Measurements from ENCODE around the gene LNP1. TPM values are rescaled to one million over a fixed set of nuclear protein-coding genes. Genes with fewer than 3 reads are reported as not detected.

Gene LNP1
- total RNA-seq, 1 experiment from 2014 or later = 3.3 TPM

GRCh38 chr3:100457811-100458210, 56.5 kb downstream of the LNP1 start:
- Histone ChIP-seq H3K27me3 (replicated peaks; ENCODE audit: control insufficient read depth, insufficient read depth, low read length) (no peaks in the 10 kb centered on the region), H3K36me3 (ENCODE audit: control insufficient read depth, insufficient read depth, low read length) (no peaks in the 10 kb centered on the region), H3K9me3 (no peaks in the 10 kb centered on the region), H3K4me3 (ENCODE audit: low read depth, low read length) (no peak overlapping the region), H3K4me1 (no peaks in the 10 kb centered on the region)
- Mint-ChIP-seq H3K27me3 (ENCODE audit: insufficient read depth, unreplicated experiment) (no peaks in the 10 kb centered on the region), H3K9me3 (ENCODE audit: unreplicated experiment) (no peaks in the 10 kb centered on the region), H3K36me3 (ENCODE audit: insufficient read depth, unreplicated experiment) (no peaks in the 10 kb centered on the region), H3K27ac (ENCODE audit: unreplicated experiment) (no peak overlapping the region), H3K4me3 (ENCODE audit: unreplicated experiment) (no peak overlapping the region), H3K4me1 (ENCODE audit: low read depth, unreplicated experiment) (no peaks in the 10 kb centered on the region)
- ChIA-PET POLR2A (no interaction called here), CTCF (no interaction called here)
- intact Hi-C loops (cut with micrococcal nuclease; ENCODE audit: unreplicated experiment) = no loop called here
- TF ChIP-seq, protein P1, sequence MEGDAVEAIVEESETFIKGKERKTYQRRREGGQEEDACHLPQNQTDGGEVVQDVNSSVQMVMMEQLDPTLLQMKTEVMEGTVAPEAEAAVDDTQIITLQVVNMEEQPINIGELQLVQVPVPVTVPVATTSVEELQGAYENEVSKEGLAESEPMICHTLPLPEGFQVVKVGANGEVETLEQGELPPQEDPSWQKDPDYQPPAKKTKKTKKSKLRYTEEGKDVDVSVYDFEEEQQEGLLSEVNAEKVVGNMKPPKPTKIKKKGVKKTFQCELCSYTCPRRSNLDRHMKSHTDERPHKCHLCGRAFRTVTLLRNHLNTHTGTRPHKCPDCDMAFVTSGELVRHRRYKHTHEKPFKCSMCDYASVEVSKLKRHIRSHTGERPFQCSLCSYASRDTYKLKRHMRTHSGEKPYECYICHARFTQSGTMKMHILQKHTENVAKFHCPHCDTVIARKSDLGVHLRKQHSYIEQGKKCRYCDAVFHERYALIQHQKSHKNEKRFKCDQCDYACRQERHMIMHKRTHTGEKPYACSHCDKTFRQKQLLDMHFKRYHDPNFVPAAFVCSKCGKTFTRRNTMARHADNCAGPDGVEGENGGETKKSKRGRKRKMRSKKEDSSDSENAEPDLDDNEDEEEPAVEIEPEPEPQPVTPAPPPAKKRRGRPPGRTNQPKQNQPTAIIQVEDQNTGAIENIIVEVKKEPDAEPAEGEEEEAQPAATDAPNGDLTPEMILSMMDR (IDR thresholded peaks at IDR 0.05; ENCODE audit: insufficient read depth in 1 of 2, low read depth in 1 of 2, low read length in 1 of 2, severe bottlenecking in 1 of 2, unreplicated experiment in 1 of 2) = no peak
- DNase-seq = no peak
- BruUV-seq (replicated peaks) = no TSS peak

DNA sequence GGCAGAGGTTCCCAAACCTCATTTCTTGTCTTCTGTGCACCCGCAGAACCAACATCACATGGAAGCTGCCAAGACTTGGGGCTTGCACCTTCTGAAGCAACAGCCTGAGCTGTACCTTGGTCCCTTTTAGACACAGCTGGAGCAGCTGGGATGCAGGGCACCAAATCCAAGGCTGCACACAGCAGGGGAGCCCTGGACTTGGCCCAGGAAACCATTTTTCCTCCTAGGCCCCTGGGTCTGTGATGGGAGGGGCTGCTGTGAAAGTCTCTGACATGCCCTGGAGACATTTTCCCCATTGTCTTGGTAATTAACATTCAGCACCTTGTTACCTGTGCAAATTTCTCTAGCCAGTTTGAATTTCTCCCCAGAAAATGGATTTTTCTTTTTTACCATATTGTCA, 57.5 kb downstream of the LNP1 start:
- no peaks in the 10 kb centered on the region for H3K4me1 Mint-ChIP-seq (ENCODE audit: low read depth, unreplicated experiment)
- intact Hi-C loops (cut with micrococcal nuclease; ENCODE audit: unreplicated experiment) = no loop called here
- POLR2A ChIA-PET = no interaction called here
- CTCF ChIA-PET = no interaction called here
- no peaks in the 10 kb centered on the region for H3K36me3 Mint-ChIP-seq (ENCODE audit: insufficient read depth, unreplicated experiment)
- Histone ChIP-seq H3K36me3 (ENCODE audit: control insufficient read depth, insufficient read depth, low read length) (no peaks in the 10 kb centered on the region), H3K4me1 (no peaks in the 10 kb centered on the region), H3K4me3 (ENCODE audit: low read depth, low read length) (no peak overlapping the region), H3K9me3 (no peaks in the 10 kb centered on the region), H3K27me3 (replicated peaks; ENCODE audit: control insufficient read depth, insufficient read depth, low read length) (no peaks in the 10 kb centered on the region)
- no peaks in the 10 kb centered on the region for H3K9me3 Mint-ChIP-seq (ENCODE audit: unreplicated experiment)
- no peaks in the 10 kb centered on the region for H3K27me3 Mint-ChIP-seq (ENCODE audit: insufficient read depth, unreplicated experiment)
- TF ChIP-seq, protein P1 (IDR thresholded peaks at IDR 0.05; ENCODE audit: insufficient read depth in 1 of 2, low read depth in 1 of 2, low read length in 1 of 2, severe bottlenecking in 1 of 2, unreplicated experiment in 1 of 2) = no peak
- no peak overlapping the region for H3K4me3 Mint-ChIP-seq (ENCODE audit: unreplicated experiment)
- H3K27ac Mint-ChIP-seq (ENCODE audit: unreplicated experiment) = no peak overlapping the region
- BruUV-seq (replicated peaks) = no TSS peak
- no peak for DNase-seq

- CTCF ChIA-PET = interaction anchor here (0.5 to 2.6 kb wide), 26 partner anchors 12 to 777 kb away, joined by 3 to 61 read pairs (median 4); partner anchors contain the start of genes LNP1, TFG and TMEM45A
- Mint-ChIP-seq H3K4me1 (ENCODE audit: low read depth, unreplicated experiment) (no peaks in the 10 kb centered on the region), H3K27ac (ENCODE audit: unreplicated experiment) (no peak overlapping the region), H3K36me3 (ENCODE audit: insufficient read depth, unreplicated experiment) (no peaks in the 10 kb centered on the region), H3K9me3 (ENCODE audit: unreplicated experiment) (no peaks in the 10 kb centered on the region), H3K4me3 (ENCODE audit: unreplicated experiment) (no peak overlapping the region), H3K27me3 (ENCODE audit: insufficient read depth, unreplicated experiment) (no peaks in the 10 kb centered on the region)
- POLR2A ChIA-PET = interaction anchor here (0.5 kb wide), 1 partner anchor 77 kb away, joined by 3 read pairs; no protein-coding TSS in a partner anchor
- intact Hi-C loops (cut with micrococcal nuclease; ENCODE audit: unreplicated experiment) = loop anchor here (1.0 kb wide), 6 partner anchors 114 to 333 kb away; partner anchors contain the start of gene TFG
- Histone ChIP-seq H3K9me3 (peaks cover 5% of the 10 kb centered on the region; the same call in 1 of the 2 replicates), H3K36me3 (ENCODE audit: control insufficient read depth, insufficient read depth, low read length) (no peaks in the 10 kb centered on the region), H3K27me3 (replicated peaks; ENCODE audit: control insufficient read depth, insufficient read depth, low read length) (no peaks in the 10 kb centered on the region), H3K4me1 (no peaks in the 10 kb centered on the region), H3K4me3 (ENCODE audit: low read depth, low read length) (no peak overlapping the region)
- no TSS peak for BruUV-seq (replicated peaks)
- TF ChIP-seq, protein P1 (IDR thresholded peaks at IDR 0.05; ENCODE audit: insufficient read depth in 1 of 2, low read depth in 1 of 2, low read length in 1 of 2, severe bottlenecking in 1 of 2, unreplicated experiment in 1 of 2) = peak; percentile 57 to 74
- DNase-seq = peak in 1 of 2 experiments; percentile 58
Observed at GRCh38 chr3:100463002-100463401, 61.7 kb downstream of the LNP1 start.

Data from Caco-2 (cell line).